ENCODE data around the gene CRTC1. TPM values are rescaled to one million over a fixed set of nuclear protein-coding genes. Genes with fewer than 3 reads are reported as not detected.

The CRTC1 gene
- total and polyA plus RNA-seq, 4 donors, result 1.5 to 3.5 (median 1.9) TPM

DNA sequence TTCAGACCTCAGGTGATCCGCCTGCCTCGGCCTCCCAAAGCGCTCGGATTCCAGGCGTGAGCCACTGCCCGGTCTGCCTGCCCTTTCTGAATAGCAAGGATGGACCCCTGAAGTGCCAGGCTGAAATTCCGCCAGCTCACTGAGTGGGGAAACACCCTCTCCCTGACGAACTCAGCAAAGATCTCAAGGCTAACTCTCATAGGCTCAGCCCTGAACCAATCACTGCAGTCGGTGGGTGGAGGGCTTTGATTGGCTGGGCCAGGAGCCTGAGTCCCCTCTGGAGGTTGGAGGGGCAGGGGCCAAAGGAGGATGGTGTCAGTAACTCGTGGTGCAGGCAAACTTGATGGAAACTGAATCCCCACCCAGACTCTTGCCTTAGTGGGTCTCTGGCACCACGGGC is 118.9 kb downstream of the CRTC1 start:
- WGBS, result 77% methylated on average over 11 of the region's 11 CpGs
- Histone ChIP-seq H3K9ac (ENCODE audit: low read depth in 1 of 2, low read length in 2 of 2) (no peak overlapping the region), H3K4me3 (ENCODE audit: low read depth in 1 of 3, low read length in 3 of 3) (no peak overlapping the region), H3K27ac (ENCODE audit: low read depth in 1 of 2, low read length in 2 of 2) (no peak overlapping the region), H3K9me3 (ENCODE audit: control insufficient read depth in 4 of 4, low read length in 3 of 4) (no peaks in the 10 kb centered on the region), H3K4me1 (ENCODE audit: control insufficient read depth in 4 of 4, insufficient read depth in 4 of 4, low read length in 3 of 4) (no peaks in the 10 kb centered on the region), H3K27me3 (ENCODE audit: control insufficient read depth in 4 of 4, insufficient read depth in 4 of 4, low read length in 3 of 4) (no peaks in the 10 kb centered on the region), H3K36me3 (ENCODE audit: control insufficient read depth in 4 of 4, insufficient read depth in 3 of 4, low read depth in 1 of 4, low read length in 3 of 4) (no peaks in the 10 kb centered on the region)
- no peak for DNase-seq (ENCODE audit: low spot score)
- TF ChIP-seq, protein P1, sequence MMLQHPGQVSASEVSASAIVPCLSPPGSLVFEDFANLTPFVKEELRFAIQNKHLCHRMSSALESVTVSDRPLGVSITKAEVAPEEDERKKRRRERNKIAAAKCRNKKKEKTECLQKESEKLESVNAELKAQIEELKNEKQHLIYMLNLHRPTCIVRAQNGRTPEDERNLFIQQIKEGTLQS (IDR thresholded peaks at IDR 0.05), result no peak
- TF ChIP-seq YY1 (IDR thresholded peaks at IDR 0.05), result no peak
- TF ChIP-seq, protein P2, sequence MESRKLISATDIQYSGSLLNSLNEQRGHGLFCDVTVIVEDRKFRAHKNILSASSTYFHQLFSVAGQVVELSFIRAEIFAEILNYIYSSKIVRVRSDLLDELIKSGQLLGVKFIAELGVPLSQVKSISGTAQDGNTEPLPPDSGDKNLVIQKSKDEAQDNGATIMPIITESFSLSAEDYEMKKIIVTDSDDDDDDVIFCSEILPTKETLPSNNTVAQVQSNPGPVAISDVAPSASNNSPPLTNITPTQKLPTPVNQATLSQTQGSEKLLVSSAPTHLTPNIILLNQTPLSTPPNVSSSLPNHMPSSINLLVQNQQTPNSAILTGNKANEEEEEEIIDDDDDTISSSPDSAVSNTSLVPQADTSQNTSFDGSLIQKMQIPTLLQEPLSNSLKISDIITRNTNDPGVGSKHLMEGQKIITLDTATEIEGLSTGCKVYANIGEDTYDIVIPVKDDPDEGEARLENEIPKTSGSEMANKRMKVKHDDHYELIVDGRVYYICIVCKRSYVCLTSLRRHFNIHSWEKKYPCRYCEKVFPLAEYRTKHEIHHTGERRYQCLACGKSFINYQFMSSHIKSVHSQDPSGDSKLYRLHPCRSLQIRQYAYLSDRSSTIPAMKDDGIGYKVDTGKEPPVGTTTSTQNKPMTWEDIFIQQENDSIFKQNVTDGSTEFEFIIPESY (IDR thresholded peaks at IDR 0.05), result no peak
- no peak for TF ChIP-seq GABPA (IDR thresholded peaks at IDR 0.05 in 1 of 2, conservative IDR thresholded peaks at IDR 0.05 in 1 of 2)

DNA sequence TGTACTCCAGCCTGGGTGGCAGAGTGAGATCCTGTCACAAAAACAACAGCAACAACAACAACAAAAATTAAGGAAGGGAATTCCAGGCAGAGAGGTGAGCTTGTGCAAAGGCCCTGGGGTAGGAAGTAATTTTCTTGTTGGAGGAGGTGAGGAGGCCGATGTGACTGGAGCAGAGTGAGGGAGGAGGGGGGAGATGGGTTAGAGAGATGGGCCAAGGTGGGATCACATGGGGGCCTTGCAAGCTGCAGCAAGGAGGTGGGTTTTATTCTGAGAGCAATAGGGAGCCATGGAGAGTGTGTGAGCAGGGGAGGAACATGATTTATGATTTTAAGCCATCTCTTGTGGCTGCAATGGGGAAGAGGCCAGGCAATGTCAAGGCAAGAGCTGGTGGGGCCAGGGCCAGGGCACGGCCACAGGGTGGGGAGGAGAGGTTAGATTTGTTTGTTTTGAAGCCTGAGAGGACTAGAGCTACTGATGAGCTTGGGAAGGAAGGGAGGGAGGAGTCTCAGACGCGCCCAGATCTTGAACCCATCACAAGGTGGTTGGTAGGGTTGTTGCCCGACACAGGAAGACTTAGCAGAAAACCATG is 120.2 kb downstream of the CRTC1 start:
- DNase-seq (ENCODE audit: low spot score), result no peak
- Histone ChIP-seq H3K9ac (ENCODE audit: low read depth in 1 of 2, low read length in 2 of 2) (no peak overlapping the region), H3K27me3 (ENCODE audit: control insufficient read depth in 4 of 4, insufficient read depth in 4 of 4, low read length in 3 of 4) (no peaks in the 10 kb centered on the region), H3K4me1 (ENCODE audit: control insufficient read depth in 4 of 4, insufficient read depth in 4 of 4, low read length in 3 of 4) (no peaks in the 10 kb centered on the region), H3K4me3 (ENCODE audit: low read depth in 1 of 3, low read length in 3 of 3) (no peak overlapping the region), H3K36me3 (ENCODE audit: control insufficient read depth in 4 of 4, insufficient read depth in 3 of 4, low read depth in 1 of 4, low read length in 3 of 4) (no peaks in the 10 kb centered on the region), H3K27ac (ENCODE audit: low read depth in 1 of 2, low read length in 2 of 2) (no peak overlapping the region), H3K9me3 (ENCODE audit: control insufficient read depth in 4 of 4, low read length in 3 of 4) (no peaks in the 10 kb centered on the region)
- 92% methylated on average over 5 of the region's 5 CpGs for WGBS
- TF ChIP-seq RAD21 (IDR thresholded peaks at IDR 0.05) (no peak), GABPA (IDR thresholded peaks at IDR 0.05 in 1 of 2, conservative IDR thresholded peaks at IDR 0.05 in 1 of 2) (no peak), HNF4A (conservative IDR thresholded peaks at IDR 0.05) (no peak), FOXA2 (IDR thresholded peaks at IDR 0.05) (no peak)
- TF ChIP-seq, protein P3, sequence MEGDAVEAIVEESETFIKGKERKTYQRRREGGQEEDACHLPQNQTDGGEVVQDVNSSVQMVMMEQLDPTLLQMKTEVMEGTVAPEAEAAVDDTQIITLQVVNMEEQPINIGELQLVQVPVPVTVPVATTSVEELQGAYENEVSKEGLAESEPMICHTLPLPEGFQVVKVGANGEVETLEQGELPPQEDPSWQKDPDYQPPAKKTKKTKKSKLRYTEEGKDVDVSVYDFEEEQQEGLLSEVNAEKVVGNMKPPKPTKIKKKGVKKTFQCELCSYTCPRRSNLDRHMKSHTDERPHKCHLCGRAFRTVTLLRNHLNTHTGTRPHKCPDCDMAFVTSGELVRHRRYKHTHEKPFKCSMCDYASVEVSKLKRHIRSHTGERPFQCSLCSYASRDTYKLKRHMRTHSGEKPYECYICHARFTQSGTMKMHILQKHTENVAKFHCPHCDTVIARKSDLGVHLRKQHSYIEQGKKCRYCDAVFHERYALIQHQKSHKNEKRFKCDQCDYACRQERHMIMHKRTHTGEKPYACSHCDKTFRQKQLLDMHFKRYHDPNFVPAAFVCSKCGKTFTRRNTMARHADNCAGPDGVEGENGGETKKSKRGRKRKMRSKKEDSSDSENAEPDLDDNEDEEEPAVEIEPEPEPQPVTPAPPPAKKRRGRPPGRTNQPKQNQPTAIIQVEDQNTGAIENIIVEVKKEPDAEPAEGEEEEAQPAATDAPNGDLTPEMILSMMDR (IDR thresholded peaks at IDR 0.05; ENCODE audit: low read depth, low read length, missing input control), result no peak
- TF ChIP-seq, protein P1 (IDR thresholded peaks at IDR 0.05), result no peak

DNA sequence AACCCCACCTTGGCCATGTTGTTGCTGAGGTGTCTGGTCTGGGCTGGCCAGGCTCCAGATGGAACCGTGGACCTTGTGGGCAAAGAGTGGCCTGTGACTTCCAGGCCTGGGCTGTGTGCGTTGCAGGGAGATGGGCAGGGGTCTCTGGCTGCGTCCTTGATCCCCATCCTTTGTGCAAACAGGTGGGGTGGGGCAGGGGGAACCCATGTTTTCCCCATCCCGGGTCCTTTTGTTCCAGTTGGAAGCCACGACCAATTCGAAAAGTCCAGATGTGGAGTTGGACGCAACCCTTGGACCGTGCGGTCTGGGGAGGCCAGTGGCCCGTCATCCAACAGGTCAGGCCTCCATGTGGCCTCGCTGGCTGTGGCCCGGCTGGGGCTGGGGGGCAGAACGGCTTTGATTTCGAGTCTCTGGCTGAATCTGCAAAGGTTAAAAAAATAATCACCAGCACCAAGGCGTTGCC is 120.7 kb downstream of the CRTC1 start:
- no peaks in the 10 kb centered on the region for H3K4me1 ChIP-seq (ENCODE audit: control insufficient read depth in 4 of 4, insufficient read depth in 4 of 4, low read length in 3 of 4)
- 92% methylated on average over 15 of the region's 15 CpGs for WGBS
- H3K4me3 ChIP-seq (ENCODE audit: low read depth in 1 of 3, low read length in 3 of 3), result no peak overlapping the region
- no peak overlapping the region for H3K9ac ChIP-seq (ENCODE audit: low read depth in 1 of 2, low read length in 2 of 2)
- DNase-seq (ENCODE audit: low spot score), result no peak
- no peaks in the 10 kb centered on the region for H3K27me3 ChIP-seq (ENCODE audit: control insufficient read depth in 4 of 4, insufficient read depth in 4 of 4, low read length in 3 of 4)
- H3K9me3 ChIP-seq (ENCODE audit: control insufficient read depth in 4 of 4, low read length in 3 of 4), result no peaks in the 10 kb centered on the region
- H3K27ac ChIP-seq (ENCODE audit: low read depth in 1 of 2, low read length in 2 of 2), result no peak overlapping the region
- H3K36me3 ChIP-seq (ENCODE audit: control insufficient read depth in 4 of 4, insufficient read depth in 3 of 4, low read depth in 1 of 4, low read length in 3 of 4), result no peaks in the 10 kb centered on the region
- no peak for TF ChIP-seq JUND (IDR thresholded peaks at IDR 0.05)
- no peak for TF ChIP-seq HNF4G (IDR thresholded peaks at IDR 0.05)
- TF ChIP-seq, protein P3 (IDR thresholded peaks at IDR 0.05; ENCODE audit: low read depth, low read length, missing input control), result no peak
- TF ChIP-seq YY1 (IDR thresholded peaks at IDR 0.05), result no peak
- TF ChIP-seq, protein P4, sequence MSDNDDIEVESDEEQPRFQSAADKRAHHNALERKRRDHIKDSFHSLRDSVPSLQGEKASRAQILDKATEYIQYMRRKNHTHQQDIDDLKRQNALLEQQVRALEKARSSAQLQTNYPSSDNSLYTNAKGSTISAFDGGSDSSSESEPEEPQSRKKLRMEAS (IDR thresholded peaks at IDR 0.05), result no peak
- no peak for TF ChIP-seq FOXA1 (IDR thresholded peaks at IDR 0.05)
- TF ChIP-seq, protein P1 (IDR thresholded peaks at IDR 0.05), result no peak
- TF ChIP-seq, protein P2 (IDR thresholded peaks at IDR 0.05), result no peak
- no peak for TF ChIP-seq FOXA2 (IDR thresholded peaks at IDR 0.05)
- TF ChIP-seq RAD21 (IDR thresholded peaks at IDR 0.05), result no peak
- no peak for TF ChIP-seq RXRA (IDR thresholded peaks at IDR 0.05)

All from liver (tissue), 9 donors.